Cerebellar nuclear complex (tissue), 1 donor: Measurements from ENCODE around the gene KLF7.

ENCODE experiments used
- DNase-seq, 2 experiments: peaks; one replicate each; lab custom pipeline; 2025; lab: John Stamatoyannopoulos, UW

KLF7 gene

DNA sequence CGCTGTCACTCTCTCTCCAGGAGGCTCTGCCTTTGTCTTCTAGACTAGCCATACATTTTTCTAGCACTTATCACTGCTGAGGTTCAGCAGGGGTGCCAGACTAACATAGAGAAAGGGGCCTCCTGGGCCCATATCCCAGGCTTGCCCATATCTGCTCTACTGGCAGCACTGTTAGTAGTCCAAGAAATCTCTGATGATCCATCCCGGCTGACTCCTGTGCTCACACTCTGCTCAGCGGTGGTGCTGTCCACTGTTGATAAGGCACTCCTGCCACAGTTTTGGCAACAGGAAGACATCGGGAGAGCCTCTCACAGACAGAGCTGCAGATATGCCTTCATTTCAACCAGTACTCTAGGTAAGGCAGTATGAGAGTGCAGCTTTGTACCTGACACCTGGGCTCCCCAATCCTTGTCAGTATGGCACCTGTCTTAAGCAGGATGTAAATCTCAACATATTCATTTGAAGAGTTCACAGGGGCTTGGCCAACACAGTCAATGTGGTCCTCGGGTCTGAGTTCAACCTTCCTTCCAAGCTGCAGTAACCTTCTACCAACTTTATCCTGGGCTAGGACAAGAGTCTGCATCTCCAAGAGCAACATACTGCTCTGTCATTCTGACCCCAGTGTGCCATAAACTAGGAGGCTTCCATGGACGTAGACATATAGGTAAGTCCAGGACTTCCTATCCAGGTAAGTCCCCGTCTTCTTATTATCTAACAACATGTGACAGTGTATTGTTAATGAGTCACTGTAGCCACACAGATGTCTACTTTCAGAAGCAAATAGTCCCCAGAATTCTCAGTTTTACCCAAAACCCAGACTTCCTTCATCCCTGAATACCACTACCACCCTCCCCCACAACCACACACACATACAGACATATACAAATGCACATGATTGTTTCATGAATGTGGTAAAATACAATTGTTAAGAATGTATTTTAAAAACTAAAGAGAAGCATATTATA lies 16.2 kb downstream of the KLF7 start:
- peak in 1 of 2 experiments; percentile 44 for DNase-seq

DNA sequence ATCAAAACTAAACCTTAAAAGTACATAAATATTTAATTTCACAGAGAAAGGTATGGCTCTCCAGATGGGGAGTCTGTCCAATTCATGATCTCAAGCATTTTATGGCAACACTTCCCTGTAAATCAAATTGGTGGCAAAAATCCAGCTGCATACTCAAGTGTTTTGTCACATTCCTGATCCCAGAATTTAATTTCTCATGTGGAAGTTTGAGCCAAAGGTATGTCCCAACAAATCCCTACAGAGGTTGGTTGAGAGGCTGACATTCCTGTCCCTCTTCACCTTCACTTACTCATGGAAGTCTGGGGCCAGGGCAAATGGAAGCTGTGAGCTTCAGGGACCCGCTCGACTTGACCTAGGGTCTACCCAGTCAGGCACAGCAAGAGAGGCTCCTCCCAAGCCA lies 17.7 kb downstream of the KLF7 start:
- DNase-seq, result no peak

DNA sequence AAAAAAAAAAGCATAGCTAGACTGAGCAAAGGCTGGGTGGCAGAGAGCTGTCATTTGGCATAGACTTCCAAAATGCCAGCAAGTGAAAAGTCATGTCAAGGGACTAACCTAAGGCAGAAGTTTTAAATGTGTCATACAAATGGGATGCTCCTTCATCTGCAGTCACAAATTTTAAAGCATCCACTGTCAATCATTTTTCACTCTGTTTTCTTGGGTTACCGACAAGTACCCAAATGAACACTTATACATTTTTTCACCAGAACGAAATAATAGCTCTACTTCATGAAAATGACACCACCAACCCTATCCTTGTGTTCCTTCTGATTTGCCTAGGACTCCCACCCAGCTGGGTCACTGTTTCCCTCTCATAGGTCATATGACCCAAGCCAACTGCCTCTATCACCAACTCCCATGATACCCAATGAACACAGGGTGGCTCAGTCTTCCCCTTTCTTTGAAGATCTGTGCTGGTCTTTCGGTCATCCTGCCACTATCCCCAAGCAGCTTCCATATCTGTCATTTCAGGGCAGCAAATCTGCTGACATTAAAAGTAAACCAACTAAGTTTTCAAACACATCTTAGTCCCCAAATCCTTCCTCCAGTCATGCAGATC lies 21.5 kb downstream of the KLF7 start:
- DNase-seq, result no peak

DNA sequence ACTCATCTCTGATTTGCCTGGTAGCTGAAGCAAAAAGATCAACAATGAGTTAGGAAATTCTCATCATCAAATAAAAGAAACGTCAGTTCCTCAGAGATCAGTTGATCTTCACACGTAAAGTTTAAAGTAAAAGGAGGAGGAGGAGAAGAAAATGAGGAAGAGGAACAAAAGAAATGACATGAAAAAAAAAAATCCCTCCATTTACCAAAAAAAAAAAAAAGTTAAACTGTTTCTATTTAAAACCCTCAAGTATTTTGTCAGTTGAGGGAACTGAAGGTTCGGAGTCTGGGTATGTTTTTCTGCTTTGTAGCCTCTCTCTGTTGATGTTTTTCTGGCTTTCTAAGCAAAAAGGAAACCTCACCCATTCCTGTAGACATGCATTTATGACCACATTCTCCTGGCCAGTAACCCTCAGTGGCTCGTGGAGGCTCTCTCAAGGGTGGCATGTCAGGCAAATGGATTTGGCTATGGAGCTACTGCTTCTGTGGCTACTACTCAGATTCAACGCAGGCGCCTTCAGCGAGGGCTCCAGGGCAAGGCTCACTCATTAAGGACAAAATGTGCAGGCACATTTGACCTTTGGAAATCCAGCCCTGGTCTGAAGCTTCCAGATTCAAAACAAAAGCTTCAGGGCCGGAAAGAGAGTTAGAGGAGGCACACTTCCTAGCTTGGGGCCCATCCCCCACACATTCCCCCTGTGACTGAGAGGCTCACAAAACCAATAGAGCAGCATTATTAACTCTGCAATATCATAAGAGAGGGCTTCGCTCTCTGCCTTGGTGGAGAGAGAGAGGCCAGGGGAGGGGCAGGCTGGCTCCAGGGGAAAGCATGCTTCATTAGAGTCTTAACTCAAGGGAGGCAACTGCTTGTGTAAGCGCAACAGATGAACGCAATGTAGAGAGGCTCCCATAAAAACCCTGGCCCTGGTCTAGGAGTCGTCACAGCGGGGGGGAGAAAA lies 22.3 kb downstream of the KLF7 start:
- DNase-seq, result peak in 1 of 2 experiments; percentile 23

DNA sequence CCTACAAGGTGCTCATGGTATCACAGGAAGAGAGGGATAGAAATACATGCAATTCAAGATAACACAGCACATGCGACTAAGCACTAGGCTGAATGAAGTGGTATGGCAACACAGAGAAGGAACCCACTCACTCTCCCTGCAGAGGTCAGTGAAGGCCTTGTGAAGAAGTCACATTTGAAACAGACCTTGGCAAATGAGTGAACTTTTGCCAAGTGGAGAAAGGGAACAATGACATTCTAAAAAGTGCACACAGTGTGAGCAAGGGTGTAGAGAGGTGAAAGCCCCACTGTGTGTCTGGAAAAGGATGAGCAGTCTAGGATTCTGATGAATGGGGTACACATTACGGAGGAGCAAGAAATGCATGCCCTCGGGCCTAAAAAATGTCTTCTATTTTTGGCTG lies 23.3 kb downstream of the KLF7 start:
- DNase-seq, result no peak

DNA sequence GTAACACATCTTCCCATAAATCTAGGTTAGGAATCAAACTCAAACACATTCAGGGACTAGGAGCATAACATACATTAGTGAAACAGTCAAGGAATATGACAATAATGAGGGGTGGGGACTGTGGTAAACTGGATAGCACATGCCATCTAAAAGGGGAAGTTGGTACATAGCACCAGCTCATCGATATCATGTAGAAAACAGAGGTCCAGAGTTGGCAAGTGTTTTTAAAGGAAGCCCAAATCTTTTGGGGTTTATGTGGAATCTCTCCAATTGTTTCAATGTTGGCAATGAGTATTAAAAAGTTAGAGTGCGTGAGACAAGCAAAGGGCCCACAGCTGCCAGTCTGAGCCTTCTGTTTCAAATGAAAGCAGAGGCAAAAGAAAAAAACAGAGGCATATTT lies 24.4 kb downstream of the KLF7 start:
- DNase-seq, result no peak

DNA sequence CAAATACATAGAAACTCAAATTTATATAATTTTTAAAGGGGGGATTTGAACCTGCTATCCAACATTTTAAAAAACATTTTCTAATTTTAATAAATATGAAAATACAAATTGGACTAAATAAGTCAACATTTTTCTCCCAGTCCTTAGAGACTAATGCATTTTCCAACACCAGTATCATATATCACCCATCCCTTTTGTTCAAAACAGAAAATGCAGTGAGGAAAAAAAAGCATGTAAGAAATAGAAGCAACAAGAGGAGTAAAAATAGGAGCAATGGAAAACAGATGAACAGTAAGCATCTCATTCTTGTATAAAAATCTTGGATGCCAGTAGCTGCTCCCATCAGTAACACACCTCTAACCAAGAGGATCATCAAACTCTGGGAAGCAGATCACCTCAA lies 25.5 kb downstream of the KLF7 start:
- DNase-seq, result no peak

DNA sequence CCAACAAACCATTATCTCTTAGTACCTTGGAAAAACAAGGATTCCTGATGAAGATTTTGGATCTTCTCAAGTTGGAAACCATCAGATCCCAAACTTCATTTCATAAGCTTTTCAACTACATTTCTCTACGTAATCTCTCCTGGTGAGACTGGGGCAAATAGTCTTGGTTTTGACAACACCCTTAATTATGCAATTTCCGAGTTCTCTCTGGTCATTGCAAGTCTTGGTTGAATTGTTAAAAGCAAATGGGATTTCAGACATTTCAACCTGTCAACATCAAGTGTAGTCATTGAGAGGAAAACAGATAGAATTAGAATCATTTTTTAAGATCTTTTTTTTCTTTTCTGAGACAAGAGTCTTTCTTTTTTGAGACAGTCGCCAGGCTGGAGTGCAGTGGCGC lies 26.2 kb downstream of the KLF7 start:
- no peak for DNase-seq

DNA sequence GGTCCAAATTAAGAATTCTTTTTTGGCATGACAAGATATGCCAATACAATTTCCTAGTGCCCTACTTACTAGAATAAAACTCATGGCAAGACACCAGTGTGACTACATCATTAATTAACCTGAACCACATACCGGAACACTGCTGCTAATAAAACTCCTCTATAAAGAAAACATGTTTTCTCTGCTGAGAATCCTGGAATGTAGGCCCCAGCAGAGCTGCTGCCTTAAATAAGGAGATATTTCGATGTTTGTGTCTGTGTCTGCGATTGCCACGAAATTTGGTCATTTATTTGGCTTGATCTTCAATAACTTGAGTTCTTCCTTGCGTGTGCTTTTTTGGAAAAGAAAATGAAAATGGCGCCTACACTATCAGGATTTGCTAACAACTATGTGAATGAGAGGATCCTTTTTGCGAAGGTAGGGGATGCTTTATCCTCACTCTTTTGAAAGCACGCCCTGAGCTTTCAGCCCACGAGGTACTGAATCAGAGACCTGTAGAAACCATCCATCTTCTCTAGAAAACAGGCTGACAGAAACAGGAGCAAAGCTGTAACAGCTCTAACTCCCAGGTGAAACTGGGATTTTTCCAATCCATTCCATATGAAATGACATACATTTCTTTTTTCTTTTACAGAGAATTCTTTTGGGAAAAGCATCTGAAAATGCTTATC lies 27.0 kb downstream of the KLF7 start:
- no peak for DNase-seq

DNA sequence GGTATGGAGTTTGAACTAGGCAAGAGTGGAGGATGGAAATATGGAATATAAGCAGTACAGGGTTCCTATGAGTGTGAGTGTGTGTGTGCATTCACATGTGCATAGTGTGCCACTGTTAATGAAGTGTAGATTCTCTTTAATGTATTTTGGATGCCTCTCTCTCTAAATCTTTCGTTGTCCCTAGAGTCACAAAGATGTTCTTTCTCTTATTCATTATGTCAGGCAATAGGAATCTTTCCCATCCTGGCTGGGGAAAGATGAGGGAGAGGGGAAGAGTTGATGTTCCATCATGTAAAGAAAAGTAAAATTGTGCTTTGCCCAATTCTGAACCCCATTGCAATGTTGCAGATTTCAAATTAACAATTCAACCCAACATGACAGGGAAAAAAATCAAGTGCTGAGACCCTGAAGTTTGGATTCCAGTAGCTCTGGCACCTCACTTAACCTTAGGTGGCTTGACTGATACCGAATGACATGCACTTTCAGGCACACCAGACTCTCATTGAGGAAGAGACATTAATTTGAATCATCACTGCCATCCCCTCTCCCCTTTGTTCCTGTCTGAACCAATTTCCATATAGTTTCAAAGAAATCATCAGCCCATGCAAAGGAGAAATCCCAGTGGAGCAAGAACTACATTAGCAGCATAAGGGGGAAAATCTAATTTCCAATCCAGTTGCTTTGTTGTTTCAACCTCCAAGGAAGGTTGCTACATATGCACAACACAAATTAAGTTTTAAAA lies 28.0 kb downstream of the KLF7 start:
- DNase-seq, result no peak

DNA sequence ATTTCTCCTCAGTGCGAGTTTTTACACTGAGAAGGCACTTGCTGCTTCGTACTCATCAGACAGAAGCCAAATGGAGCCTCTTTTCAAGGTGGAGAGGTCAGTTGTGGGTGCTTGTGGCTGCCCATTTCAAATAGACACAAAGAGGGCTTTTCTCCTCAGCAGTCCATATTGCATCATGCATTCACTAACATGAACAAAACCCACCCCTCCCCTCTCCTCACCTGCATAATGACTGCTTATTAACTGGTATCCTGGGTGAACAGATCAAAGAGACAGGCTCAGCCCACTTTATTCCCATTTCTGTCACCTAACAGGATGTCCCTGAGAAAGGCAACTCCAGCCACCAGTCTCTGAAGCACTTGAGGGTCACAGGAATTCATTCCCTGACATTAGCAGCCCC lies 28.9 kb downstream of the KLF7 start:
- DNase-seq, result no peak

DNA sequence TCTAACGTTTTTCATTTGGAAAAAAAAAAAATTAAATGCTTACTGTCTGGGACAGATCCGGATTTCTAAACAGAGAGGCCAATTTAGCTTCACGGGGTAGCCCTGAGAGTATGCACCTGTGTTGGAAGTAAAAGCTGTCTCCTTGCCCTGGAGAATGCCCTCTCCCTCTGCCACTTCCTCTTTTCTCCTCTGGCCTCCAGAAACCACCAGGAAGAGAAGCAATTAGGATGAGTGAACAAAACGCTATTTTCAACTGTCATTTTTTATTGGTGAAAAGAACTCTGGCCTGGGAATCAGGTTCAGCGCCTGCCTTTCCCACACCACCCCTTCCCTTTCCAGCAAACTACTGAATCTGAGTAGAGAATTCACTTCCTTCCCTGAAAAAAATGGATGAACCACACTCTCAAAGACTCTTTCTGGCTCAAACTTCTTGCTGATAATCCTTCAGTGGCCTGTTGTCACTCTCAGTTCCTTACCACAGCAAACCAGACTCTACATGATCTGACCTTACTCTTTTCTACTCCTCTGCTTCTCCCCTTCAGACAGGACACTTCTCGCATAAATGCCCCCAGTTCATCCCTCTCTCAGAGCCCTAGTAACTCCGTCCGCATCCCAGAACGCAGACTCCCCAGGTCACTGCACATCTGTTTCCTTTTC lies 29.8 kb downstream of the KLF7 start:
- DNase-seq, result no peak

DNA sequence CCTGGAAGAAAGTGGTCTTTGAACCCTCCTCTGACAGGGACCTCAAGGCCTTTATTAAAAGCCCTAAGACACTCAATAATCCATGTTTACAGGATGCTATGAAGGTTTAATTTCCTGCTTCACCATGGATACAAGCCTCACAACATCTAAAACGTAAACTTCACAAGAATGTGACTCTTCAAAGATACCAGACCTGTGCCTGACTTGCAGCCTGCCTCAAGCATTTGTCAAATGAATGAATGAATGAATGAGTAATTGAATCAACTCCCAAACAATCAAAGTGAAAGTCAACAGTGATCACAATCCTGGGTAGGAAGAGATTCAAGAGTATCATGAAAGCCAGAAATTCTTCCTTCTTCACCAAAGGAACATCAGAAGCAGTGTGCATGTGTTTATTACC lies 30.4 kb downstream of the KLF7 start:
- DNase-seq, result no peak

DNA sequence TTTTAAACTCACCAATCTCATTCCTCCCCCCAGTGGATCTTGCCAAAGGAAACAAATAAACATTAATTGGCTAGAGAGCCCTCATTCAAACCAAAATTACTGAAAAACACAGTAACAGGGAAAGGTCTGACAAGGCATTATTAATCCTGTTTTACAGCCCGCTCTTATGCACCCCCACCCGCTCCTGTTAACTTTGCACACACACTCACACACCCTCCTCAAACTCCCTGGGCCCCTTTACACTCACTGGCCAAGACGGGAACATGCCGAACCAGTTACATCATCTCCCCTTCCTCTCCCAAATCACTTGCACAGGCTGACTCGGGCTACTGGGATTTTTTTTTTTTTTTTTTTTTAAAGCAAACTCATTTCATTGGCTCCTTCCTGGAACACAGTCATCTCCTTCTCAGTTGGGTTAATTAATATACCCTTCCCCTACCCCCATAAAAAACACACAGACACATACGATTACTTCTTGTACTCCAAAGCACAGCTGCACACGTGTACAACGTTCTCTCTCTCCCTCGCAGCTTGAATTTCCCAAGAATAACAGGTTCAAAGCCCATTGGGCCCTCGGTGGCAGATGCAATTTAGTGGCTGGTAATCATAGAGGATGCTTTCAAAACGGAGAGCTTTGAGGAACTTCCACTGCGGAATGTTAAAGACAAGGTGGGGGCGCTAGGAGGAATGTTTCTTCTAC lies 31.8 kb downstream of the KLF7 start:
- DNase-seq, result peak; percentile 23 to 86

DNA sequence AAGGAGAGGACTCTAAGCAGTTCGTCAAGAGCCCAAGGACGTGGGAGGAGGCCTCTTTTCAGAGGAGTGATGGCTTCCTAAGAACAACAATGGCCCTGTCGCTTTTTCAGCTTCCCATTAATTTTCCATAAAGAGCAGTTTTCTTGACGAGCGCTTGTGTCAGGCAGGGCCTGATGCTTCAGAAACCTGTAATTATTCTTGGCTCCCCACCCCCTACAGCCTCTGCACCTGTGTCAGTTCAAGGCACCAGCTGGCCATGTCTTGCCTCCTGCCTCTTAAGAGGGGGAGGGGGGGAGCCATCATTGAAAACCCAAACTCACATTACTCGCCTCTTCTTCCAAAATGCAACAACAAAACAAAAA lies 32.3 kb downstream of the KLF7 start:
- DNase-seq, result peak; percentile 39 to 86

DNA sequence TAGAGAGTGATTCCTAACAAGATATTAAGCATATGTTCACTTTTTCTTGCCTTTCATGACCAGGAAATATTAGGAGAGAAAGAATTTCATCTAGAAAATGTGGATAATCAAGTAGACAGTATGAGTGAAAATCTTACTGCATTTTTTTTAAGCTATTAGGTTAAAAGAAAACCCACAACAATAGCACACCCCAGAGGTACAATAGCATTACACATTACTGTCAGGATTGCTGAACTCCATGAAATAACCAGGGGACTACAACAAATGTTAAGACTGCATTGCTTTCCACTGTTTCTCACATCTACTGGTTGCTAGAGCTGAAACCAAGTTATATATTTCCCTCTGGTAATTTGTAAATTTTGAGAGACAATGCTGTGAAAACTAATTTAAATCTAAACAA lies 33.7 kb downstream of the KLF7 start:
- DNase-seq, result no peak

DNA sequence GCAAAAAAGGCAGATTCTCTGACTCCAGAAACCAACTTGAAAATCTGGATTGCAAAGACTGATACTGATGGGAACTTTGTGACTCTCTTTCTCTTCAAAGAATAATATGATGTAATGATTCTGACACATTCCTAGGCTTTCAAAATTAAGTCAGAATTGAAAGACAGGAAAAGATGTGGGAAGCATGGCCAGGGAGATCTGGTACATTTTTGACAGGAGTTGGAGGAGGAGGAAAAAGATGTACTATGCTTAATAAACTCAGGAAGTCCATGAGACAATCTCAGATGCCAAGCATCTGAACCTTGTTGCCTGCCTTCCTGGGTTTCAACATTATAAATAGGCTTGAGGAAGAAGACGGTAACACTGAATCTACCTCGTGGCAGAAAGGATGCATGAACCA lies 34.2 kb downstream of the KLF7 start:
- no peak for DNase-seq

DNA sequence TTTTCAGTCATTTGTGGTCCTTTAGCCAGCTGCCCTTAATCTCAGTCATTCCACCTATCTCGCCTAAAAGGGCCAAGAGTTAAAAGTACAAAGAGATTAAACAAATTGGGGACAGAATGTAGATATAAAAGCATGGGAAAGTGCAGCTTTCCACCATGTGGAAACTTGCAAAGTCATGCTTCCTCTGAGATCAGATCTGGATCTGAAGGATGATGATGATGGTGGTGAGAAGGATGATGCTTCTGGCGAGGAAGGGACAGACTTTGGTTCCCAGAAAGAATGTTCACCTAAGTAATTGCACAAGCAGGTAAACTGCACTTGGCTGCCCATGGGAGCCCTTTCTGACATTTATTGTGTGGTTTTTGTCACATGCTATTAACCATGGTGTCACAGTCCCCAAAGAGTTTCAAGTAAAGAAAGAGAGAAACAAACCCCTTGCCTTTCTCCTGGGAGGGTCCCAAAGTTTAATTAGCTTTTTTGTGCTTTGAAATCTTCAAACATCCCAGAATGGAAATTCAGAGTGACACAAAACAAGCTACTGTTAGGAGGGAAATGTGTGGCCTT lies 34.7 kb downstream of the KLF7 start:
- DNase-seq, result no peak

DNA sequence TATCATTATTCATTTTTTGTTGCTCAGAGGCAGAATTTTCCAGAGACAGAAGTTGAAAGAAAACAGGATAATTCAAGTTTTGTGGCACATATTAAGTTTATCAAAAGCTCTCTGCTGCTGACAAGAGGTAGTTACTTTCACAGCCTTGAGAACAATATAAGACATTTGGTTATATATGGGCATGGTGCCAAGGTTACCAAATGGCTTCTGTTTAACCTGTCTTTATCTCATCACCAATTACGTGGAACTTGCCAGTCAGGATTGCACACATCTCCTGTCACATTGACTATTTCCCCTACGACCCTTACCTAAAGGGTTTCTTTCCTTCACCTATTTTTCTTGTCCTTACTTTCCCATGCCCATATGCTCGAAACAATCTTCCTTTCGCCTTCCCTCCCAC lies 35.9 kb downstream of the KLF7 start:
- no peak for DNase-seq

DNA sequence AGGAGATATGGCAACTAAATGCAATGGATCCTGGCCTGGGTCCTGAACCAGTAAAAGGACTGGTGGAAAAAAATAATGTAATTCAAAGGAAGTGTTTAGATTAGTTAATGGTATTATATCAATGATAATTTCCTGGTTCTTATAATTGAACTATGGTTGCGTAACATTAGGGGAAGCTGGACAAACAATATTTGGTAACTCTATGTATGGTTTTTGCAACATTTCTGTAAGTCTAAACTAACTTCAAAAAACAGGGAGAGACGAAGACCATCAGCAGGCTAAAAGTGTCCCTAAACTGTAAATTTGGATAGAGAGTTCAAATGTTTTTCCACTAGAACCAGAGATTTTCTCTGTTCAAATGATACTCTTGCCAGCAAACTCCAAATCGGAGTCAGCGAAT lies 36.9 kb downstream of the KLF7 start:
- DNase-seq, result no peak
